Central memory CD4-positive, alpha-beta T cell (primary cell): ENCODE measurements around the gene DNAAF2.

ENCODE experiments used
- DNase-seq: peaks from one replicate; pipeline ENCODE4 v3.0.0; 2022

Gene DNAAF2

DNA sequence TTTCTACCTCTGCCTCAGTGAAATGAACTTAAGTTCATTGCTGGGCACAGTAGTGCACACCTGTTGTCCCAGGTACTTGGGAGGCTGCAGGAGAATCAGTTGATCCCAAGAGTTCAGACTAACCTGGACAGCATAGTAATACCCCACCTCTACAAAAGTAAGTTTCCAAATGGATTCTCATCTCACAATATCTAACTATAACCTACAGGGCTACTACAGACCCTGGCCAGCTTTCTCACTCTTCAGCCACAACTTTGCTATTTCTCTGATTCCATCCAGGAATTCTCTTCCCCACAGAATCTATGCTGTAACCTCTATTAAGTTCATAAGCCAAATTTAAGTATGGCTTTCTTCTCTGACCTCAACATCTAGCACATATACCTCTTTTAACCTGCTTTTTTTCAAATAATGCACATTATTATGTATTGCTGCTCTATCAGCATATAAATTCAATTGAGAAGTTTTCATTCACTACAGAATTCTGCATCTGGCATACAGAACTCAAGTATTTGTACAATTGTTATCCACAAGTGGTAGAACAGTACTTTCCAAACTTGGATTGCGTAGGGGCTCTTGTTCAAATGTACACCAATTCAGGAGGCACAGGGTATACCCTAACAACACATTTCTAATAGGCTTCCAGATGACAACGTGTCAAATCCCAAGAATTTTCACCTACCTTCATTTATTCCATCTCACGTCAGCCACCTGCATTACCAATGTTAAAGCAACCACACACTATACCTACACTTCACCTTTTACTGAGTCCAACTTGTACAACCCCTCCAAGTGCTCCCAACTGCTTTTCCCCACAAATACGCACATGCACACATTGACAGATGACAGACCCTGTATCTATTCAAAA, 52.7 kb downstream of the DNAAF2 start:
- DNase-seq: no peak

DNA sequence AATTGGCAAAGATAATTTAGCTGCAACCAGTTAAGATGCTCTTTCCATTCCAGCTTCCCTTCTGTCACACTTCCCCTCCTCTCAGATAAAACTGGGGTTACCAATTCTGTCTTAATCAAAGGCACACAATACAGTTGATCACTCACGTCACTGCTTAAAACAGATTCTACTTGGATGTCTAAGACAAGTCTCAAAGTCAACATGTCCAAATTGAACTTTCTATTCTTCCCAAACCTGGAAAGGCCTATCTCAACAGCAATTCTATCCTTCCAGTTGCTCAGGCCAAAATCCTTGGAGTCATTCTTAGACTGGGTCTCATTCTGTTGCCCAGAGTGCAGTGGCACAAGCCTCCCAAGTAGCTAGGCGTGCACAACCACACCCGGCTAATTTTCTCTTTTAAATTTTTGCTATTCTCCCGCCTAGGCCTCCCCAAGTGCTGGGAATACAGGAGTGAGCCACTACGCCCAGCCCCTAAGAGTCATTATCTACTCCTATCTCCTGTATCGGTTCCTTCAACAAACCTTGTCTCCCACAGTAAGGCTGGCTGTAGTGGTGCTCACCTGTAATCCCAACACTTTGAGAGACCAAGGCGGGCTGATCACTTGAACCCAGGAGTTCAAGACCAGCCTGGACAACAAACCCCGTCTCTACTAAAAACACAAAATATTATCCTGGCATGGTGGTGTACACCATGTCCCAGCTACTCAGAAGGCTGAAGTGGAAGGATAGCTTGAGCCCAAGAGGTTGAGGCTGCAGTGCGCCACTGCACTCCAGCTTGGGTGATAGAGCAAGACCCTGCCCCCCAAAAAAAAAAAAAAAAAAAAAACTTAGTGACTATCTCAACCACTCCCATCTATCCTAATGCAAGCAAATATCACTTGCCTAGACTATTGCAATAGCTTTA, 53.6 kb downstream of the DNAAF2 start:
- no peak for DNase-seq

DNA sequence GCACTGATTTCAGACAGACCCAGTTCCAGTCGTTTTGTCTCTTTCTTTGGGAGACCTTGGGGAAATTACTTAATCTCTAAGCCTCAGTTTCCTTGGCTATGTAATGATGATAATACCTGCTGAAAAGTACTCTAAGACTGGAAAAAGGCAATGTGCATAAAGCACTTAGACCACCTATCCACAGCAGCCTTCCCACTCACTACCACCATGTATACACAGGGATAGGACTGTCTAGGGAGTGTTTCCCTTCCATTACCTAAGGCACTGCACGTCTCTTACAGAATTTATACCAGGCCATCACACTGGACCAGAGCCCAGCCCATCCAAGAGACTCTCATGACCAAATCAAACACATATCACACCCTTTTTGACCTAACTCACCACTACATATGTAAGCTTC, 55.2 kb downstream of the DNAAF2 start:
- no peak for DNase-seq

DNA sequence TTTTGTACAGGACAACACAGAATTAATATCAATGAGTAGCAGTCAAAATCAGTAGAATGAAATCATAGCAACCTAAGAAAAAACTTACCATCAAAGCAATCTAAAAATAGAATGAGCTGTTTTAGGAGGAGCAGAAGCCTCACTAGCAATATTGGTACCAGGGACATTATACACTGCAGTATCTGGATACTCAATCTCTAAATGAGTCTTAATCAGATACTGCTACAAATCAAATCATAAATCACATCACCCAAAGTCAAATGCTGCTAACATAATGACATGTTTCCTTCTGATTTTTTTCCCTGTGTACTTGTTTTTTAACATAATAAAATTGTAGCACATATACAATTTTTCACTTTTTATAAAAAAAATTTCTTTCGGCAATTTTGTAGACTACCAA, 56.9 kb downstream of the DNAAF2 start:
- DNase-seq: no peak
